ENCODE results near the gene ZC3H7A. TPM values are rescaled to one million over a fixed set of nuclear protein-coding genes. Genes with fewer than 3 reads are reported as not detected.

Gene ZC3H7A
- total and polyA plus RNA-seq, 2 of the 13 experiments (the other 11 are each of a cell fraction or from before 2014, with no cell fraction given): 29.2 to 36.8 TPM

GRCh38 chr16:11796227-11797165, 562 bp downstream of the ZC3H7A start (continued):
- TF ChIP-seq KLF16 (CRISPR knock-in tag; IDR thresholded peaks at IDR 0.05) (peak in 1 of 2 experiments; percentile 83; a peak in 2 of 4 replicates), CENPBD1 (CRISPR knock-in tag; IDR thresholded peaks at IDR 0.05; ENCODE audit: borderline replicate concordance, low read depth) (0 out of 2 replicates have a peak, but pooled peaks have one; percentile 34), CBX1 (IDR thresholded peaks at IDR 0.05; ENCODE audit: low read depth) (peak; percentile 36), ZFP91 (CRISPR knock-in tag; IDR thresholded peaks at IDR 0.05; ENCODE audit: borderline replicate concordance) (0 out of 2 replicates have a peak, but pooled peaks have one; percentile 34), SALL2 (CRISPR knock-in tag; IDR thresholded peaks at IDR 0.05) (peak; percentile 76), PAXIP1 (CRISPR knock-in tag; conservative IDR thresholded peaks at IDR 0.05) (0 out of 2 replicates have a peak, but pooled peaks have one; percentile 42), NR2F6 (IDR thresholded peaks at IDR 0.05) (no peak), NR2F6 (CRISPR knock-in tag; IDR thresholded peaks at IDR 0.05) (no peak), CENPT (CRISPR knock-in tag; IDR thresholded peaks at IDR 0.05; ENCODE audit: low read depth) (no peak), DDIT3 (CRISPR knock-in tag; IDR thresholded peaks at IDR 0.05) (no peak), ZSCAN29 (CRISPR knock-in tag; conservative IDR thresholded peaks at IDR 0.05) (no peak), MIER2 (CRISPR knock-in tag; IDR thresholded peaks at IDR 0.05) (0 out of 2 replicates have a peak, but pooled peaks have one; percentile 8), ZNF431 (CRISPR knock-in tag; IDR thresholded peaks at IDR 0.05; ENCODE audit: borderline replicate concordance, low read depth) (0 out of 2 replicates have a peak, but pooled peaks have one; percentile 7), ZNF256 (CRISPR knock-in tag; conservative IDR thresholded peaks at IDR 0.05) (0 out of 2 replicates have a peak, but pooled peaks have one; percentile 38), HMG20B (CRISPR knock-in tag; conservative IDR thresholded peaks at IDR 0.05) (no peak), SRSF9 (IDR thresholded peaks at IDR 0.05; ENCODE audit: borderline replicate concordance, insufficient read depth, low read depth, low read length, poor library complexity, severe bottlenecking) (no peak), RARA (CRISPR knock-in tag; IDR thresholded peaks at IDR 0.05) (peak; percentile 34; the same call in 1 of the 2 replicates), GATA4 (IDR thresholded peaks at IDR 0.05; ENCODE audit: borderline replicate concordance, low read depth) (no peak), MAFG (CRISPR knock-in tag; IDR thresholded peaks at IDR 0.05) (no peak), ZFX (CRISPR knock-in tag; IDR thresholded peaks at IDR 0.05; ENCODE audit: low read depth) (peak; percentile 91), NKX3-1 (CRISPR knock-in tag; IDR thresholded peaks at IDR 0.05) (0 out of 2 replicates have a peak, but pooled peaks have one; percentile 64), POLR2G (IDR thresholded peaks at IDR 0.05; ENCODE audit: low read depth, low read length) (peak; percentile 68; the same call in 1 of the 2 replicates)

Measured in HepG2 (cell line).